IPS-18a (cell line): ENCODE data around the gene DNAH12.
"Not testable (repeated sequence)": the region's sequence is repeated elsewhere in the genome, so short reads cannot be mapped to it uniquely, and the experiment has no call there.

Experiments
- H3K27ac ChIP-seq: one replicate; pipeline ENCODE4 v1.5.1; 2013; ENCODE audit warnings: low read length
- H3K27me3 ChIP-seq: one replicate; pipeline ENCODE4 v1.6.1; 2013; ENCODE audit warnings: mild to moderate bottlenecking, low read length; ENCODE audit not compliant: control insufficient read depth, insufficient read depth
- H3K36me3 ChIP-seq: one replicate; pipeline ENCODE4 v1.6.1; 2013; ENCODE audit warnings: low read depth, low read length; ENCODE audit not compliant: control insufficient read depth
- H3K4me1 ChIP-seq: one replicate; pipeline ENCODE4 v1.6.1; 2013; ENCODE audit warnings: low read depth, low read length; ENCODE audit not compliant: control insufficient read depth
- H3K4me3 ChIP-seq: one replicate; pipeline ENCODE4 v1.5.1; 2013; ENCODE audit warnings: low read length
- H3K9ac ChIP-seq: one replicate; pipeline ENCODE4 v1.6.1; 2013; ENCODE audit warnings: mild to moderate bottlenecking, low read length, moderate library complexity
- H3K9me3 ChIP-seq: one replicate; pipeline ENCODE4 v1.6.1; 2013; ENCODE audit warnings: low read depth, low read length; ENCODE audit not compliant: control insufficient read depth

Gene DNAH12

DNA sequence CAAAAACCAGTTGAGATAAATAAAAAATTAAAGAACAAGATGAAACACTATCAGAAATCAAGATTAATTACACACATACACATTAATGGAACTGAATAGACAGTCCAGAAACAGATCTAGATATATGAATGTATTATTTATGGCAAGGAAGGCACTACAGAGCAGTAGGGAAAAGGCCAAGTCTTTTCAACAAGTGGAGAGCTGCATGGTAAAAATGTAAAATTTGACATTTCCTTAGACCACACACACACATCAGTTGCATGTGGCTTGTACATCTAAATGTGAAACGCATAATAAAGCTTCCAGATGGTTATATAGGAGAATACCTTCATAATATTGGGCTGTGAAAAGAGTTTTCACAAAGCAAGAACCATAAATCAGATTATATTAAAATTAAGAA lies 193.9 kb downstream of the DNAH12 start:
- Histone ChIP-seq H3K27me3 (no peaks in the 10 kb centered on the region), H3K4me1 (no peaks in the 10 kb centered on the region), H3K27ac (no peak overlapping the region), H3K36me3 (no peaks in the 10 kb centered on the region), H3K9me3 (no peaks in the 10 kb centered on the region), H3K9ac (no peak overlapping the region), H3K4me3 (no peak overlapping the region)

DNA sequence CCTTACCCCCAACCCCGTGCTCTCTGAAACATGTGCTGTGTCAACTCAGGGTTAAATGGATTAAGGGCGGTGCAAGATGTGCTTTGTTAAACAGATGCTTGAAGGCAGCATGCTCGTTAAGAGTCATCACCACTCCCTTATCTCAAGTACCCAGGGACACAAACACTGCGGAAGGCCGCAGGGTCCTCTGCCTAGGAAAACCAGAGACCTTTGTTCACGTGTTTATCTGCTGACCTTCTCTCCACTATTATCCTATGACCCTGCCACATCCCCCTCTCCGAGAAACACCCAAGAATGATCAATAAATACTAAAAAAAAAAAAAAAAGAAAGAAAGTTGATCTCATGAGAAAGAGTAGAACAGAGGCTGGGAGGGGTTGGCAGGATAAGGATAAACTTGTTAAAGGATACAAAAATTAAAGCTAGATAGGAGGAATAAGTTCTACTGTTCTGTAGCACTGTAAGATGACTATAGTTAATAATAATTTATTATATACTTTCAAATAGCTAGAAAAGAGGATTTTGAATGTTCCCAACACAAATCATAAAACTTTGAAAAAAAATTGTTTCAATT lies 205.0 kb downstream of the DNAH12 start:
- not testable (repeated sequence) for H3K27ac ChIP-seq, H3K4me3 ChIP-seq, H3K9ac ChIP-seq, H3K27me3 ChIP-seq, H3K9me3 ChIP-seq, H3K4me1 ChIP-seq, H3K36me3 ChIP-seq

DNA sequence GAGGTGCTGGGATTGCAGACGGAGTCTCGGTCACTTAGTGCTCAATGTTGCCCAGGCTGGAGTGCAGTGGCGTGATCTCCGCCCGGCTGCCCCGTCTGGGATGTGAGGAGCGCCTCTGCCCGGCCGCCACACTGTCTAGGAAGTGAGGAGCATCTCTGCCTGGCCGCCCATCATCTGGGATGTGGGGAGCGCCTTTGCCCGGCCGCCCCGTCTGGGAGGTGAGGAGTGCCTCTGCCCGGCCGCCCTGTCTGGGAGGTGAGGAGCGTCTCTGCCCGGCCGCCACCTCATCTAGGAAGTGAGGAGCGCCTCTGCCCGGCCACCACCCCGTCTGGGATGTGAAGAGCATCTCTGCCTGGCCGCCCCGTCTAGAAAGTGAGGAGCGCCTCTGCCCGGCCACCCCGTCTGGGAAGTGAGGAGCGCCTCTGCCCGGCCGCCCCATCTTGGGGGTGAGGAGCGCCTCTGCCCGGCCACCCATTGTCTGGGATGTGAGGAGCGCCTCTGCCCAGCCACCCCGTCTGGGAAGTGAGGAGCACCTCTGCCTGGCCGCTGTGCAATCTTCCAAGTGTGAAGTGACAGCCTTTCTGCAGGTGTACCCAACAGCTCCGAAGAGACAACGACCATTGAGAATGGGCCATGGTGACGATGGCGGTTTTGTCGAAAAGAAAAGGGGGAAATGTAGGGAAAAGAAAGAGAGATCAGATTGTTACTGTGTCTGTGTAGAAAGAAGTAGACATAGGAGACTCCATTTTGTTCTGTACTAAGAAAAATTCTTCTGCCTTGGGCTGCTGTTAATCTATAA lies 205.7 kb downstream of the DNAH12 start:
- H3K4me1 ChIP-seq, H3K9me3 ChIP-seq, H3K4me3 ChIP-seq, H3K27ac ChIP-seq, H3K9ac ChIP-seq, H3K36me3 ChIP-seq, H3K27me3 ChIP-seq: not testable (repeated sequence)

- H3K27ac ChIP-seq: no peak overlapping the region
- H3K4me1 ChIP-seq: no peaks in the 10 kb centered on the region
- no peak overlapping the region for H3K9ac ChIP-seq
- H3K4me3 ChIP-seq: no peak overlapping the region
- H3K27me3 ChIP-seq: no peaks in the 10 kb centered on the region
- no peaks in the 10 kb centered on the region for H3K36me3 ChIP-seq
- H3K9me3 ChIP-seq: no peaks in the 10 kb centered on the region
These were observed 208.7 kb downstream of the DNAH12 start for GRCh38 chr3:57335283-57335938.

DNA sequence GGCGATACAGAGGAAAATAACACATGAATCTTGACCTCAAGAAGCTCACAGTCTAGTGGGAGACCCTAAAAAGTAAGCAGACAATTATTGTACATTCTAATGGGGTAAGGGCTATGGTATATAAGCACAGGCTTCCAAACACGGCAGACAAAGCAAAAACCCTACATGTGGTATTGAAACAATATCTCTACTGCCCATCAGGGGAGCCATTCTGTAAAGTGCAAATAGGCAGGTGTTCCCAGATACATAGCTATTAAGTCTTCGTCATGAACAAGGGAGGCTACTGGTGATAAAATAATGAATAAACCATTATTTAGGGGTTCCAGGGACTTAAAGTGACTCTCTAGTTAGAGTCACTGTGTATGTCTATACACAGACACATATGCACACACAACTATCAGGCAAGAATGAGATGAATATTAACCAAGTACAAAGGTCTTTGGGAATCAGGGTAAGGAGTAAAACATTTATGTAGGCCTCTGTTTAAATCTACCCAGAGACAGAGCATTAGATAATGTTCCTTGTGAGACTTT lies 213.0 kb downstream of the DNAH12 start:
- no peak overlapping the region for H3K4me3 ChIP-seq
- H3K4me1 ChIP-seq: no peaks in the 10 kb centered on the region
- H3K36me3 ChIP-seq: no peaks in the 10 kb centered on the region
- H3K27me3 ChIP-seq: no peaks in the 10 kb centered on the region
- no peak overlapping the region for H3K27ac ChIP-seq
- H3K9ac ChIP-seq: no peak overlapping the region
- H3K9me3 ChIP-seq: no peaks in the 10 kb centered on the region

- H3K27me3 ChIP-seq, H3K27ac ChIP-seq, H3K4me3 ChIP-seq, H3K36me3 ChIP-seq, H3K4me1 ChIP-seq, H3K9ac ChIP-seq, H3K9me3 ChIP-seq: not testable (repeated sequence)
These were observed 217.6 kb downstream of the DNAH12 start for GRCh38 chr3:57326498-57326897.

- H3K27me3 ChIP-seq: no peaks in the 10 kb centered on the region
- no peak overlapping the region for H3K27ac ChIP-seq
- no peak overlapping the region for H3K4me3 ChIP-seq
- no peaks in the 10 kb centered on the region for H3K36me3 ChIP-seq
- H3K4me1 ChIP-seq: no peaks in the 10 kb centered on the region
- no peak overlapping the region for H3K9ac ChIP-seq
- no peaks in the 10 kb centered on the region for H3K9me3 ChIP-seq
These were observed 229.9 kb downstream of the DNAH12 start for GRCh38 chr3:57314204-57314603.

- no peak overlapping the region for H3K4me3 ChIP-seq
- no peaks in the 10 kb centered on the region for H3K4me1 ChIP-seq
- no peaks in the 10 kb centered on the region for H3K9me3 ChIP-seq
- H3K9ac ChIP-seq: no peak overlapping the region
- H3K27ac ChIP-seq: no peak overlapping the region
- no peaks in the 10 kb centered on the region for H3K27me3 ChIP-seq
- no peaks in the 10 kb centered on the region for H3K36me3 ChIP-seq
These were observed 234.3 kb downstream of the DNAH12 start for GRCh38 chr3:57309769-57310360.

- H3K27ac ChIP-seq, H3K36me3 ChIP-seq, H3K9me3 ChIP-seq, H3K27me3 ChIP-seq, H3K9ac ChIP-seq, H3K4me1 ChIP-seq, H3K4me3 ChIP-seq: not testable (repeated sequence)
These were observed 240.6 kb downstream of the DNAH12 start for GRCh38 chr3:57303520-57303919.

- Histone ChIP-seq H3K4me1 (no peaks in the 10 kb centered on the region), H3K27me3 (no peaks in the 10 kb centered on the region), H3K9ac (no peak overlapping the region), H3K27ac (no peak overlapping the region), H3K4me3 (no peak overlapping the region), H3K36me3 (no peaks in the 10 kb centered on the region), H3K9me3 (no peaks in the 10 kb centered on the region)
These were observed 246.1 kb downstream of the DNAH12 start for GRCh38 chr3:57298041-57298440.

GRCh38 chr3:57292897-57293526 lies 251.1 kb downstream of the DNAH12 start:
- Histone ChIP-seq H3K27ac (no peak overlapping the region), H3K27me3 (no peaks in the 10 kb centered on the region), H3K4me3 (no peak overlapping the region), H3K4me1 (no peaks in the 10 kb centered on the region), H3K9me3 (no peaks in the 10 kb centered on the region), H3K9ac (no peak overlapping the region), H3K36me3 (no peaks in the 10 kb centered on the region)
